ENCODE measurements around the gene DPYSL5. TPM values are rescaled to one million over a fixed set of nuclear protein-coding genes. Genes with fewer than 3 reads are reported as not detected.

Gene DPYSL5
- total RNA-seq, 1 donor from 2014 or later = 2.9 TPM

DNA sequence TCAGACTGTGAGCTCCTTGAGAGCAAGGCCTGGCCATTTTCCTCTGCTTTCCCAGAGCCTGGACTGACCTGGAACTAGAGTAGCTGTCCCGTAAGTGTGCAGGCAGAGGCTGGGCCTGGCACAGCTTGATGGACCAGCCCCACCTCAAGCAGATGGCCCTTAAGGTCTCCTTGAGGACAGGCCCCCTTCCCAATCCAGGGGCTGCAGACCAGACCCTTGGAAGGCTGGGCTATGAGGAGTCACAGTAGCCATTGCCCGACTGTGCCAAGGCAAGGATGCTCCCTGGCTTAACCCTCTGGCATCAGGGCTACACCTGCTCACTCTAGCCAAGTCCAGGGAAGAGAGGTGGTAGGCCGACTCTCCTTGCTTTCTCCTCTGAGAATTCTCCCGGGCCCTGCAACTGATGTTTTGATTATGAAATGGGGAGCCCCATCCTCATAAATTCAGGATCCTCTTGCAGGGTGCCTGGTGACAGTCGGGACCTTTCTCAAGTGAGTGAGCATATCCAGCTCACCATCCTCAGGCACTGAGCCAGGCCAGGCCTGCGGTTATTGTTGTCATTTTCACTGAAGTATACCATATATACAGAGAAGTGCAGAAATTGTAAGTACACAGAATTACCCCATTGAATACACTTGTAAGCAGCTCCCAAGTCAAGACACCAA is 51.7 kb downstream of the DPYSL5 start:
- no peak overlapping the region for H3K27ac ChIP-seq (ENCODE audit: low read depth, low read length)
- Mint-ChIP-seq H3K4me3 (ENCODE audit: unreplicated experiment) (no peak overlapping the region), H3K9me3 (ENCODE audit: unreplicated experiment) (peaks cover 2% of the 10 kb centered on the region), H3K27me3 (ENCODE audit: low read depth, unreplicated experiment) (peaks cover 18% of the 10 kb centered on the region), H3K36me3 (ENCODE audit: low read depth, unreplicated experiment) (no peaks in the 10 kb centered on the region), H3K27ac (ENCODE audit: unreplicated experiment) (no peak overlapping the region), H3K4me1 (ENCODE audit: low read depth, unreplicated experiment) (peaks cover 4% of the 10 kb centered on the region)
- no peaks in the 10 kb centered on the region for H3K79me2 ChIP-seq (ENCODE audit: insufficient read depth, low read length)
- H3K4me3 ChIP-seq (ENCODE audit: insufficient read depth, low read depth, low read length) = no peak overlapping the region
- no peaks in the 10 kb centered on the region for H3K9me3 ChIP-seq (ENCODE audit: insufficient read depth, low read depth, low read length)
- no peak for DNase-seq (ENCODE audit: low read depth)
- H4K20me1 ChIP-seq (ENCODE audit: insufficient read depth, low read length) = no peaks in the 10 kb centered on the region
- H2AFZ ChIP-seq (ENCODE audit: low read depth, low read length) = no peak overlapping the region
- no peak overlapping the region for H3K4me2 ChIP-seq (ENCODE audit: low read length)
- no peaks in the 10 kb centered on the region for H3K36me3 ChIP-seq (ENCODE audit: insufficient read depth, low read length)
- TF ChIP-seq EZH2 (IDR thresholded peaks at IDR 0.05; ENCODE audit: insufficient read depth, low read length) = no peak
- TF ChIP-seq, protein P1, sequence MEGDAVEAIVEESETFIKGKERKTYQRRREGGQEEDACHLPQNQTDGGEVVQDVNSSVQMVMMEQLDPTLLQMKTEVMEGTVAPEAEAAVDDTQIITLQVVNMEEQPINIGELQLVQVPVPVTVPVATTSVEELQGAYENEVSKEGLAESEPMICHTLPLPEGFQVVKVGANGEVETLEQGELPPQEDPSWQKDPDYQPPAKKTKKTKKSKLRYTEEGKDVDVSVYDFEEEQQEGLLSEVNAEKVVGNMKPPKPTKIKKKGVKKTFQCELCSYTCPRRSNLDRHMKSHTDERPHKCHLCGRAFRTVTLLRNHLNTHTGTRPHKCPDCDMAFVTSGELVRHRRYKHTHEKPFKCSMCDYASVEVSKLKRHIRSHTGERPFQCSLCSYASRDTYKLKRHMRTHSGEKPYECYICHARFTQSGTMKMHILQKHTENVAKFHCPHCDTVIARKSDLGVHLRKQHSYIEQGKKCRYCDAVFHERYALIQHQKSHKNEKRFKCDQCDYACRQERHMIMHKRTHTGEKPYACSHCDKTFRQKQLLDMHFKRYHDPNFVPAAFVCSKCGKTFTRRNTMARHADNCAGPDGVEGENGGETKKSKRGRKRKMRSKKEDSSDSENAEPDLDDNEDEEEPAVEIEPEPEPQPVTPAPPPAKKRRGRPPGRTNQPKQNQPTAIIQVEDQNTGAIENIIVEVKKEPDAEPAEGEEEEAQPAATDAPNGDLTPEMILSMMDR (IDR thresholded peaks at IDR 0.05; ENCODE audit: insufficient read depth, low read depth, low read length) = no peak
- no peaks in the 10 kb centered on the region for H3K4me1 ChIP-seq (ENCODE audit: insufficient read depth, low read length)
- no peak overlapping the region for H3K9ac ChIP-seq (ENCODE audit: low read length)
- FAIRE-seq = no peak
- H3K27me3 ChIP-seq (ENCODE audit: insufficient read depth, low read length) = peaks cover 6% of the 10 kb centered on the region

DNA sequence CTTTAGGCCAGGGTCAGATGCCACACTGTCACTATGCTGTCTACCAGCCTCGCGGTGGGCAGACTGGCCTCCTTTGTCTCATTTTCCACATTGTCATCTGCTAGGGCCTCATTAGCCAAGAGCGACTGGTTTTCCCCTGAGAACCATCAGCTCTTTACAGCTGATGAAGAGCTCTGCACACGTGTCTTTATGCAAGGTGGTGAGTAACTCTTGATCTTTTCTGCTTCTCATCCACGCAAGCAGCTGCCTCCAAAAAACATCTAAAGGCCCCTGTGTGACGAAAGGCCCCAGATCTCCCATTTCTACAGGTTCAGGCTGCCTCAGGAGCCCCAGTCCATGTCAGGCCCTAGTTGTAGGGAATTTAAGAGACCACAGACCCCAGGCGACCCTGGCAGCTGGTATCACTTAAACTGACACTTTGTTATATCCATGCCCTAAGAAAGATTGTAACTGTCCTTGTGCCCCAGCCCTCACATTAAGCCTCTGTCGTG is 52.9 kb downstream of the DPYSL5 start:
- H3K36me3 ChIP-seq (ENCODE audit: insufficient read depth, low read length) = no peaks in the 10 kb centered on the region
- no peaks in the 10 kb centered on the region for H3K4me1 ChIP-seq (ENCODE audit: insufficient read depth, low read length)
- H4K20me1 ChIP-seq (ENCODE audit: insufficient read depth, low read length) = no peaks in the 10 kb centered on the region
- no peak overlapping the region for H3K9ac ChIP-seq (ENCODE audit: low read length)
- H3K9me3 ChIP-seq (ENCODE audit: insufficient read depth, low read depth, low read length) = no peaks in the 10 kb centered on the region
- TF ChIP-seq, protein P1 (IDR thresholded peaks at IDR 0.05; ENCODE audit: insufficient read depth, low read depth, low read length) = no peak
- no peak for TF ChIP-seq EZH2 (IDR thresholded peaks at IDR 0.05; ENCODE audit: insufficient read depth, low read length)
- H3K27me3 ChIP-seq (ENCODE audit: insufficient read depth, low read length) = peaks cover 6% of the 10 kb centered on the region
- Mint-ChIP-seq H3K36me3 (ENCODE audit: low read depth, unreplicated experiment) (no peaks in the 10 kb centered on the region), H3K4me3 (ENCODE audit: unreplicated experiment) (no peak overlapping the region), H3K4me1 (ENCODE audit: low read depth, unreplicated experiment) (peaks cover 4% of the 10 kb centered on the region), H3K9me3 (ENCODE audit: unreplicated experiment) (peaks cover 2% of the 10 kb centered on the region), H3K27ac (ENCODE audit: unreplicated experiment) (peak overlapping the region; percentile 1), H3K27me3 (ENCODE audit: low read depth, unreplicated experiment) (peaks cover 23% of the 10 kb centered on the region)
- H2AFZ ChIP-seq (ENCODE audit: low read depth, low read length) = no peak overlapping the region
- DNase-seq (ENCODE audit: low read depth) (no peak), FAIRE-seq (no peak)
- H3K4me3 ChIP-seq (ENCODE audit: insufficient read depth, low read depth, low read length) = no peak overlapping the region
- H3K27ac ChIP-seq (ENCODE audit: low read depth, low read length) = no peak overlapping the region
- H3K79me2 ChIP-seq (ENCODE audit: insufficient read depth, low read length) = no peaks in the 10 kb centered on the region
- no peak overlapping the region for H3K4me2 ChIP-seq (ENCODE audit: low read length)

Measured in astrocyte (in vitro differentiated cells and primary cell).